Trophoblast cell (in vitro differentiated cells and primary cell): ENCODE results near the gene MIPOL1.
A peak's percentile ranks its signal among the peaks of the same experiment; 100 is the strongest.
"Not testable (repeated sequence)": the region's sequence is repeated elsewhere in the genome, so short reads cannot be mapped to it uniquely, and the experiment has no call there.

ENCODE experiments used
- DNase-seq, 2 donors: peaks; one replicate each; pipeline ENCODE4 v3.0.0-alpha.2; 2016
- H2AFZ ChIP-seq: 2 replicates; pipeline ENCODE4 v1.6.1; 2013; ENCODE audit warnings: low read length, moderate library complexity, mild to moderate bottlenecking; ENCODE audit not compliant: insufficient read depth, poor library complexity
- H2AK5ac ChIP-seq: 2 replicates; pipeline ENCODE4 v1.6.1; 2013; ENCODE audit warnings: mild to moderate bottlenecking, low read length
- H2BK120ac ChIP-seq: 2 replicates; pipeline ENCODE4 v1.6.1; 2013; ENCODE audit warnings: low read length, mild to moderate bottlenecking, moderate library complexity; ENCODE audit not compliant: insufficient read depth, poor library complexity
- H2BK12ac ChIP-seq: 2 replicates; pipeline ENCODE4 v1.6.1; 2013; ENCODE audit warnings: mild to moderate bottlenecking, low read length, moderate library complexity
- H2BK5ac ChIP-seq: 2 replicates; pipeline ENCODE4 v1.6.1; 2013; ENCODE audit warnings: low read length, low read depth, moderate library complexity, mild to moderate bottlenecking; ENCODE audit not compliant: poor library complexity
- H3K14ac ChIP-seq: 2 replicates; pipeline ENCODE4 v1.6.1; 2013; ENCODE audit warnings: mild to moderate bottlenecking, low read length
- H3K18ac ChIP-seq: 2 replicates; pipeline ENCODE4 v1.6.1; 2013; ENCODE audit warnings: mild to moderate bottlenecking, low read length
- H3K23ac ChIP-seq: 2 replicates; pipeline ENCODE4 v1.6.1; 2013; ENCODE audit warnings: low read length
- H3K27ac ChIP-seq: 2 replicates; pipeline ENCODE4 v1.5.1; 2013; ENCODE audit warnings: low read depth, mild to moderate bottlenecking, inconsistent platforms, low read length, moderate library complexity
- H3K27me3 ChIP-seq: 2 replicates; pipeline ENCODE4 v1.6.1; 2013; ENCODE audit warnings: inconsistent platforms, mild to moderate bottlenecking, low read length, moderate library complexity; ENCODE audit not compliant: insufficient read depth
- H3K36me3 ChIP-seq, 2 experiments: 1 replicate in 1 of 2; 2 replicates in 1 of 2; pipeline ENCODE4 v1.6.1; 2013; ENCODE audit warnings: low read length in 2 of 2, mild to moderate bottlenecking in 2 of 2, moderate library complexity in 1 of 2; ENCODE audit not compliant: insufficient read depth in 2 of 2, control insufficient read depth in 1 of 2
- H3K4ac ChIP-seq: 2 replicates; pipeline ENCODE4 v1.6.1; 2013; ENCODE audit warnings: low read depth, mild to moderate bottlenecking, low read length, moderate library complexity
- H3K4me1 ChIP-seq, 2 experiments: 1 replicate in 1 of 2; 2 replicates in 1 of 2; pipeline ENCODE4 v1.6.1; 2013; ENCODE audit warnings: low read length in 2 of 2, mild to moderate bottlenecking in 2 of 2, moderate library complexity in 1 of 2; ENCODE audit not compliant: insufficient read depth in 2 of 2, control insufficient read depth in 1 of 2
- H3K4me2 ChIP-seq: 2 replicates; pipeline ENCODE4 v1.6.1; 2013; ENCODE audit warnings: inconsistent platforms, mild to moderate bottlenecking, low read length, moderate library complexity
- H3K4me3 ChIP-seq: 2 replicates; pipeline ENCODE4 v1.5.1; 2013; ENCODE audit warnings: mild to moderate bottlenecking, low read depth, low read length, inconsistent platforms
- H3K79me1 ChIP-seq: one replicate; pipeline ENCODE4 v1.6.1; 2013; ENCODE audit warnings: low read length
- H3K79me2 ChIP-seq: 2 replicates; pipeline ENCODE4 v1.6.1; 2013; ENCODE audit warnings: low read length, mild to moderate bottlenecking; ENCODE audit not compliant: control insufficient read depth, insufficient read depth, poor library complexity
- H3K9ac ChIP-seq: 2 replicates; pipeline ENCODE4 v1.6.1; 2013; ENCODE audit warnings: mild to moderate bottlenecking, low read length
- H3K9me3 ChIP-seq: 2 replicates; pipeline ENCODE4 v1.6.1; 2013; ENCODE audit warnings: low read depth, mild to moderate bottlenecking, control low read depth, inconsistent platforms, low read length; ENCODE audit not compliant: insufficient read depth
- H4K12ac ChIP-seq: 2 replicates; pipeline ENCODE4 v1.6.1; 2013; ENCODE audit warnings: low read depth, mild to moderate bottlenecking, low read length, moderate library complexity
- H4K8ac ChIP-seq: 2 replicates; pipeline ENCODE4 v1.6.1; 2013; ENCODE audit warnings: low read depth, mild to moderate bottlenecking, low read length, moderate library complexity
- H4K91ac ChIP-seq: one replicate; pipeline ENCODE4 v1.6.1; 2013; ENCODE audit warnings: low read depth, mild to moderate bottlenecking, low read length, moderate library complexity
- WGBS: extraction: QIAGEN DNeasy Blood & Tissue Kit; methylation state at CpG from one replicate; pipeline ENCODE4 v1.1.7; 2013; ENCODE audit warnings: missing lambda C conversion rate; ENCODE audit not compliant: insufficient read length, insufficient coverage; ENCODE audit errors: extremely low coverage; 5-methylcytosine and 5-hydroxymethylcytosine counted together

The MIPOL1 gene

GRCh38 chr14:37221073-37221472 is 23.3 kb downstream of the MIPOL1 start:
- H2BK120ac ChIP-seq: no peak overlapping the region
- no peak overlapping the region for H2AK5ac ChIP-seq
- H4K91ac ChIP-seq: no peak overlapping the region
- no peak overlapping the region for H3K14ac ChIP-seq
- H3K36me3 ChIP-seq: peaks cover 0 to 3% of the 10 kb centered on the region in 2 experiments
- no peak overlapping the region for H2AFZ ChIP-seq
- H3K4me1 ChIP-seq: peaks cover 1 to 3% of the 10 kb centered on the region in 2 experiments
- no peak overlapping the region for H4K8ac ChIP-seq
- H4K12ac ChIP-seq: no peak overlapping the region
- H3K27ac ChIP-seq: no peak overlapping the region
- no peak overlapping the region for H3K18ac ChIP-seq
- H3K9me3 ChIP-seq: peaks cover 2% of the 10 kb centered on the region
- H2BK5ac ChIP-seq: no peak overlapping the region
- H3K27me3 ChIP-seq: no peaks in the 10 kb centered on the region
- no CpG with 5 or more reads among the region's 3 CpGs for WGBS
- H3K79me1 ChIP-seq: peaks cover 1% of the 10 kb centered on the region
- no peak overlapping the region for H2BK12ac ChIP-seq
- no peak for DNase-seq
- no peak overlapping the region for H3K4me3 ChIP-seq
- no peaks in the 10 kb centered on the region for H3K79me2 ChIP-seq
- H3K4ac ChIP-seq: no peak overlapping the region
- H3K9ac ChIP-seq: no peak overlapping the region
- no peak overlapping the region for H3K4me2 ChIP-seq
- no peak overlapping the region for H3K23ac ChIP-seq

- no peak overlapping the region for H3K27ac ChIP-seq
- H2AK5ac ChIP-seq: no peak overlapping the region
- peaks cover 1% of the 10 kb centered on the region for H3K79me1 ChIP-seq
- H4K8ac ChIP-seq: no peak overlapping the region
- no peaks in the 10 kb centered on the region for H3K27me3 ChIP-seq
- no peaks in the 10 kb centered on the region for H3K79me2 ChIP-seq
- no peak overlapping the region for H2AFZ ChIP-seq
- peaks cover 0 to 3% of the 10 kb centered on the region in 2 experiments for H3K36me3 ChIP-seq
- H3K4me3 ChIP-seq: no peak overlapping the region
- H4K12ac ChIP-seq: no peak overlapping the region
- H2BK120ac ChIP-seq: no peak overlapping the region
- no peak overlapping the region for H3K18ac ChIP-seq
- no peak overlapping the region for H2BK5ac ChIP-seq
- no peak overlapping the region for H3K4me2 ChIP-seq
- no CpG with 5 or more reads among the region's 3 CpGs for WGBS
- no peak overlapping the region for H3K23ac ChIP-seq
- no peak overlapping the region for H3K14ac ChIP-seq
- DNase-seq: no peak
- peaks cover 2% of the 10 kb centered on the region for H3K9me3 ChIP-seq
- H4K91ac ChIP-seq: no peak overlapping the region
- H3K4me1 ChIP-seq: peaks cover 0 to 3% of the 10 kb centered on the region in 2 experiments
- no peak overlapping the region for H2BK12ac ChIP-seq
- H3K4ac ChIP-seq: no peak overlapping the region
- H3K9ac ChIP-seq: no peak overlapping the region
Measured at GRCh38 chr14:37223947-37224474, 26.3 kb downstream of the MIPOL1 start.

GRCh38 chr14:37225668-37226067 is 27.9 kb downstream of the MIPOL1 start:
- not testable (repeated sequence) for H3K4ac ChIP-seq, H3K4me1 ChIP-seq, H2BK5ac ChIP-seq, H2AK5ac ChIP-seq, H3K4me2 ChIP-seq, H4K91ac ChIP-seq, H4K12ac ChIP-seq, H3K27me3 ChIP-seq, H2BK120ac ChIP-seq, H3K9ac ChIP-seq, H2BK12ac ChIP-seq, H2AFZ ChIP-seq, H3K27ac ChIP-seq, H3K79me2 ChIP-seq, H3K14ac ChIP-seq, H3K23ac ChIP-seq, H3K18ac ChIP-seq, H3K9me3 ChIP-seq, H3K4me3 ChIP-seq, DNase-seq, H4K8ac ChIP-seq, H3K36me3 ChIP-seq, H3K79me1 ChIP-seq
- no CpG with 5 or more reads among the region's 4 CpGs for WGBS

- Histone ChIP-seq H3K23ac (no peak overlapping the region), H3K9ac (no peak overlapping the region), H2AFZ (no peak overlapping the region), H2BK120ac (no peak overlapping the region), H2AK5ac (no peak overlapping the region), H3K4me1 (no peaks in the 10 kb centered on the region), H3K27me3 (no peaks in the 10 kb centered on the region), H3K4me3 (no peak overlapping the region), H4K91ac (no peak overlapping the region), H3K27ac (no peak overlapping the region), H4K12ac (no peak overlapping the region), H3K36me3 (no peaks in the 10 kb centered on the region), H3K14ac (no peak overlapping the region), H2BK5ac (no peak overlapping the region), H3K18ac (no peak overlapping the region), H3K79me2 (no peaks in the 10 kb centered on the region), H3K4me2 (no peak overlapping the region), H4K8ac (no peak overlapping the region), H3K9me3 (no peaks in the 10 kb centered on the region), H2BK12ac (no peak overlapping the region), H3K4ac (no peak overlapping the region), H3K79me1 (no peaks in the 10 kb centered on the region)
- no CpG with 5 or more reads among the region's 5 CpGs for WGBS
- peak in 1 of 2 donors; percentile 76 for DNase-seq
Measured at GRCh38 chr14:37230551-37231194, 32.9 kb downstream of the MIPOL1 start.
